Fibroblast of lung (primary cell): ENCODE results near the gene DYDC1.

ENCODE experiments used
- CTCF ChIP-seq, 2 donors: IDR thresholded peaks in 1 of 2; conservative IDR thresholded peaks in 1 of 2; 1 replicate in 1 of 2; 2 replicates in 1 of 2; pipeline ENCODE4 v1.5.1; 2011 to 2012; ENCODE audit warnings: low read length in 2 of 2, control low read depth in 1 of 2, inconsistent platforms in 1 of 2, low read depth in 1 of 2, mild to moderate bottlenecking in 1 of 2
- EZH2 ChIP-seq: IDR thresholded peaks from 2 replicates; pipeline ENCODE4 v1.5.1; 2012; ENCODE audit warnings: low read length, control low read depth, mild to moderate bottlenecking; ENCODE audit errors: missing control alignments

DNA sequence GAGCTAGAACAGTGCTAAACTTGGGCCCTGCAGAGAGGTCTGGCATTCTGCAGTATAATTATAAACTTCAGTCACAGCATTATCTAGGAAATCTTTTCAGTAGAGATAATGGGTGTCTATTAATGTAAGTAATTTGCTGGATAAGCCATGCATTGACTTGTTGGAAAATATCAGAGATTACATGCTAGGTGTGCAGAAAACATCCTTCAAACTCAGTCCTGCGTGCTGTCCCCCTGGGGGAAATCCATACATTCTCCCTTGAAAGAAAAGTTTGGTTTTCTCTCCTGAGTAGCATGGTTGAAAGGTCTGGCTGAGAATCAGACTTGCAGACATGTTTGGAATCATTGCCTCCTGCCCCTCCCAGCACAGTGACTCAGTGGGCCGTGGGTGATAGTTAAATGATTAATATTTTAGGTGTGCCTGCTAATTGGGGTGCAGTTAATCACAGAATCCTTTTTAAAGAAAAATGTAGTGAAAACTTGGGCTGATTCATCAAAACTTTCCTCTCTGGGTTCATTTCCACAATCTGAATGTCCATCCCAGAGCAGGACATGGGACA, 37.9 kb upstream of the DYDC1 start:
- TF ChIP-seq EZH2 (no peak), CTCF (conservative IDR thresholded peaks at IDR 0.05 in 1 of 2, IDR thresholded peaks at IDR 0.05 in 1 of 2; ENCODE audit: low read depth in 1 of 2, low read length in 2 of 2) (no peak)
